OCI-LY3 (cell line): Measurements from ENCODE around the gene RBM19.

Source experiments
- H2AFZ ChIP-seq: fragments of 200-600, 300-600 bp; shearing (Covaris generic); 2 replicates; pipeline ENCODE4 v1.6.0; 2014; ENCODE audit warnings: antibody characterized with exemption, low read depth, low read length
- H3K27ac ChIP-seq: fragments of 200-600, 300-600 bp; sonication (generic); 2 replicates; pipeline ENCODE4 v1.5.1; 2014; ENCODE audit warnings: mild to moderate bottlenecking, low read length, moderate library complexity, mixed read lengths
- H3K27me3 ChIP-seq: fragments of 200-600, 300-600 bp; sonication (generic); 2 replicates; pipeline ENCODE4 v1.6.1; 2014; ENCODE audit warnings: low read depth, low read length, mixed read lengths
- H3K36me3 ChIP-seq: fragments of 200-600, 300-600 bp; sonication (generic); replicated peaks from 2 replicates; pipeline ENCODE3; 2014; ENCODE audit warnings: low read depth, low read length, mixed read lengths
- H3K4me1 ChIP-seq: fragments of 300-600, 200-600 bp; sonication (generic); 2 replicates; pipeline ENCODE4 v1.6.1; 2014; ENCODE audit warnings: low read length, mixed read lengths
- H3K4me2 ChIP-seq: fragments of 200-600, 300-600 bp; sonication (generic); 2 replicates; pipeline ENCODE4 v1.6.1; 2014; ENCODE audit warnings: low read length, mixed read lengths
- H3K4me3 ChIP-seq: fragments of 300-600, 200-600 bp; sonication (generic); 2 replicates; pipeline ENCODE4 v1.5.1; 2014; ENCODE audit warnings: antibody characterized with exemption, mild to moderate bottlenecking, low read length, moderate library complexity
- H3K79me2 ChIP-seq: fragments of 300-600, 200-600 bp; shearing (Covaris generic); 2 replicates; pipeline ENCODE4 v1.6.1; 2014; ENCODE audit warnings: mild to moderate bottlenecking, low read length, mixed read lengths
- H3K9ac ChIP-seq: fragments of 300-600, 200-600 bp; shearing (Covaris generic); 2 replicates; pipeline ENCODE4 v1.6.0; 2014; ENCODE audit warnings: mild to moderate bottlenecking, low read length, moderate library complexity
- H3K9me3 ChIP-seq: fragments of 200-600, 300-600 bp; shearing (Covaris generic); 2 replicates; pipeline ENCODE4 v1.6.1; 2014; ENCODE audit warnings: low read length, mixed read lengths; ENCODE audit not compliant: insufficient read depth
- H4K20me1 ChIP-seq: fragments of 200-600, 300-600 bp; sonication (generic); 2 replicates; pipeline ENCODE4 v1.6.1; 2016; ENCODE audit warnings: low read length, mixed read lengths; ENCODE audit not compliant: insufficient read depth
- CTCF ChIP-seq: fragments of 200-600, 300-600 bp; sonication (generic); IDR thresholded peaks from 2 replicates; pipeline ENCODE4 v1.5.1; 2014; ENCODE audit warnings: antibody characterized with exemption, low read length, low read depth
- EZH2phosphoT487 ChIP-seq: fragments of 200-600 bp; shearing (Covaris generic); IDR thresholded peaks from 2 replicates; pipeline ENCODE4 v1.6.1; 2018; ENCODE audit warnings: antibody characterized with exemption, mixed run types, low read depth

Gene RBM19

GRCh38 chr12:113886721-113887120 lies 79.4 kb downstream of the RBM19 start:
- Histone ChIP-seq H3K36me3 (no peaks in the 10 kb centered on the region), H3K9ac (no peak overlapping the region), H2AFZ (no peak overlapping the region), H3K4me1 (no peaks in the 10 kb centered on the region), H3K27me3 (no peaks in the 10 kb centered on the region), H3K4me3 (no peak overlapping the region), H3K27ac (no peak overlapping the region), H3K4me2 (no peak overlapping the region), H3K79me2 (no peaks in the 10 kb centered on the region), H4K20me1 (no peaks in the 10 kb centered on the region), H3K9me3 (no peaks in the 10 kb centered on the region)
- TF ChIP-seq CTCF (no peak), EZH2phosphoT487 (no peak)

- Histone ChIP-seq H3K79me2 (no peaks in the 10 kb centered on the region), H4K20me1 (no peaks in the 10 kb centered on the region), H3K9me3 (no peaks in the 10 kb centered on the region), H3K36me3 (no peaks in the 10 kb centered on the region), H3K4me3 (no peak overlapping the region), H3K4me2 (no peak overlapping the region), H3K4me1 (no peaks in the 10 kb centered on the region), H3K27me3 (no peaks in the 10 kb centered on the region), H3K9ac (no peak overlapping the region), H2AFZ (no peak overlapping the region), H3K27ac (no peak overlapping the region)
- TF ChIP-seq CTCF (no peak), EZH2phosphoT487 (no peak)
These were observed 81.7 kb downstream of the RBM19 start for GRCh38 chr12:113884392-113884791.

DNA sequence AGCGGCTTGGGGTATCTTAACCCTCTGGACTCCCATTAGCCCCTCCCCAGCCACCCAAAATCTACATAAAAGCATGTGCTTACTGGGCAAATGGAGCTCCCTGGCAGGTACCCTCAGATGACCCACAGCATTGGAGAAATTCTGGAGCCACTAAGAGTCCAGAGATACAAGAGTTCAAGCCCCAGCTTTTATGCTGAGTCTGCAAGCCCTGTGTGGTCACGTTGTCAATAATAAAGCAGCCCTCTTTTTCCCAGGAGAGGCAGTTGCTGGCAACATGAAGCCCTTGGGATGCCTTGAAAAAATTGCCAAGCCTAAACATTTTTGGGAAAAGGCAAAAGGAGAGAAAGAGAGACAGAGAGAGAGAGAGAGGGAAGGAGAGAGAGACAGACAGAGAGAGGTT lies 83.4 kb downstream of the RBM19 start:
- no peak overlapping the region for H3K4me2 ChIP-seq
- H3K4me3 ChIP-seq = no peak overlapping the region
- H3K27me3 ChIP-seq = no peaks in the 10 kb centered on the region
- H3K9me3 ChIP-seq = no peaks in the 10 kb centered on the region
- no peaks in the 10 kb centered on the region for H3K79me2 ChIP-seq
- H3K27ac ChIP-seq = no peak overlapping the region
- no peak for TF ChIP-seq CTCF
- TF ChIP-seq EZH2phosphoT487 = no peak
- no peaks in the 10 kb centered on the region for H3K36me3 ChIP-seq
- H3K4me1 ChIP-seq = no peaks in the 10 kb centered on the region
- no peaks in the 10 kb centered on the region for H4K20me1 ChIP-seq
- H3K9ac ChIP-seq = no peak overlapping the region
- no peak overlapping the region for H2AFZ ChIP-seq

DNA sequence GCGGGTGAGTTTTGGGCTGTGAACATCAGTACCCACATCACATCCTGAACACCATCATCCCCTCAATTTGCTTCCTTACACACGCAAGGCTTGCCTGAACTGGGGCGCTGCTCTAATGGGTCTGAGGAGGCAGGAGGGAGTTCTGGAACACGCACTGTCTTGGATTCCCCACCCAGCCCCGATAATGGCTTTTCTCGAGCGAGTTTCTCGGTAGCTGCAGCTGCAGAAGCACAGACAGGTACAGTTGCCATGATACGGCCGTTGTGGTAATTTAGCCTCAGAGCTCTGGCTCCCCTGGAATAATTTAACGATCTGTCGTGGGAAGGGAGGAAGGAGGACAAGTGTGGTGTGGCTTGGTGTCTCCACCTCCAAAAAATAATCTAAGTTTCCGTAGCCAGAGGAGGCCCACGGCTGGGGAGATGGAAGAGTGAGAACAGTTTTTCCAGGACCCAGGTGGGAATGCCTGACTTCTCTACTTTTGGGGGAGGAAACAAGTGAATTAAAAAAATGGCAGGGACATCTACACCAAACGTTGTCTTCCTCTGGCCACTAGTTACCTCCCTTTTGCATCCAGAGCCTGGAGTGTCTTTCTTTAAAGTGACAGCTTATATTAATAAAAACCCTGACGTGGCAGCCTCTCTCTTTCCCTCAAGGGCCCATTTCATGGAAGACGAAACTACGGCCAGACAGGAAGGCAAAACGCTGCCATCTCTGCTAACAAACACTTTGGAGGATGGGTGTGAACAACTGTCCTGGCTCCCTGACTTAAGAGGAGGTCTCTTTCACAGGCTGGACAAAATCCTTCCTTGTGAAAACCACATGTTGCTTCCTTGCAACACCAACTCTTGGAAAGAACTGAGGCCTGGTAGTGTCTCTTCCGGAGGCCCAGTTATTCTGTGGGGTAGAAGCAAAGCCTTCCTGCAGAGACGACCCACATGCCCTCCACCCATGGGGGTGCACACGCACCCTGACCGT lies 84.8 kb downstream of the RBM19 start:
- Histone ChIP-seq H3K9me3 (no peaks in the 10 kb centered on the region), H3K36me3 (no peaks in the 10 kb centered on the region), H4K20me1 (no peaks in the 10 kb centered on the region), H3K4me3 (no peak overlapping the region), H3K27ac (no peak overlapping the region), H3K27me3 (no peaks in the 10 kb centered on the region), H3K79me2 (no peaks in the 10 kb centered on the region), H3K4me1 (no peaks in the 10 kb centered on the region), H3K4me2 (no peak overlapping the region), H2AFZ (no peak overlapping the region), H3K9ac (no peak overlapping the region)
- TF ChIP-seq CTCF (no peak), EZH2phosphoT487 (no peak)
